Breast epithelium (tissue), 3 donors: ENCODE data around the gene FSIP1.

Source experiments
- CTCF ChIP-seq, 3 donors: fragments of 450-650 bp; IDR thresholded peaks; one replicate each; pipeline ENCODE4 v1.5.1; 2016 to 2017; ENCODE audit warnings: antibody characterized with exemption in 3 of 3, mild to moderate bottlenecking in 3 of 3, moderate library complexity in 3 of 3
- POLR2A ChIP-seq: fragments of 450-650 bp; IDR thresholded peaks from one replicate; pipeline ENCODE4 v1.6.1; 2016; ENCODE audit warnings: antibody characterized with exemption, mild to moderate bottlenecking, moderate library complexity
- POLR2AphosphoS5 ChIP-seq, 3 donors: sonication (generic); formaldehyde crosslinking; IDR thresholded peaks; one replicate each; pipeline ENCODE4 v1.6.1; 2017; ENCODE audit warnings: antibody characterized with exemption in 3 of 3

GRCh38 chr15:39692356-39693327 is 90.0 kb downstream of the FSIP1 start:
- TF ChIP-seq CTCF (IDR thresholded peaks at IDR 0.05) (no peak), POLR2A (no peak), POLR2AphosphoS5 (IDR thresholded peaks at IDR 0.05) (no peak)
